A673 (cell line): ENCODE data around the gene ZMYM4. TPM values are rescaled to one million over a fixed set of nuclear protein-coding genes. Genes with fewer than 3 reads are reported as not detected.

Experiments
- BruUV-seq: library from RNA; stranded (reverse); fragments of 400-500 nt; replicated peaks from 2 replicates; lab custom pipeline; 2021; lab: Mats Ljungman, UMichigan
- CTCF ChIA-PET: fragments of 300-600 bp; sonication (Branson Sonifier 250); formaldehyde crosslinking; loops from one replicate; lab custom pipeline; 2022; ENCODE audit warnings: antibody characterized with exemption; lab: Charles Lee
- POLR2A ChIA-PET: fragments of 300-600 bp; sonication (Branson Sonifier 250); formaldehyde crosslinking; loops from one replicate; lab custom pipeline; 2022; ENCODE audit warnings: antibody characterized with exemption; ENCODE audit not compliant: low non-redundant PET; lab: Charles Lee
- DNase-seq: peaks from one replicate; pipeline ENCODE4 v3.0.0-alpha.2; 2015; ENCODE audit warnings: low spot score
- H3K27ac ChIP-seq: fragments of 200-600 bp; sonication (generic); 2 replicates; pipeline ENCODE4 v1.5.1; 2016; ENCODE audit warnings: mixed run types, low read depth, mild to moderate bottlenecking, mixed read lengths, antibody characterized with exemption, low read length; ENCODE audit not compliant: poor library complexity, severe bottlenecking
- H3K27me3 ChIP-seq: fragments of 200-600 bp; sonication (generic); replicated peaks from 2 replicates; pipeline ENCODE4 v1.6.1; 2017; ENCODE audit warnings: mixed run types, low read depth, mild to moderate bottlenecking, mixed read lengths, antibody characterized with exemption, low read length; ENCODE audit not compliant: insufficient read depth, poor library complexity
- H3K36me3 ChIP-seq: fragments of 200-600 bp; sonication (generic); 2 replicates; pipeline ENCODE4 v1.6.1; 2016; ENCODE audit warnings: mixed run types, mild to moderate bottlenecking, mixed read lengths, antibody characterized with exemption, low read length; ENCODE audit not compliant: insufficient read depth, poor library complexity, severe bottlenecking
- H3K4me1 ChIP-seq: fragments of 200-600 bp; sonication (generic); 2 replicates; pipeline ENCODE4 v1.6.1; 2017; ENCODE audit warnings: mixed run types, mild to moderate bottlenecking, mixed read lengths, antibody characterized with exemption, low read length; ENCODE audit not compliant: insufficient read depth, poor library complexity, severe bottlenecking
- H3K4me3 ChIP-seq: fragments of 200-600 bp; sonication (generic); 2 replicates; pipeline ENCODE4 v1.5.1; 2016; ENCODE audit warnings: low read depth, mixed run types, mild to moderate bottlenecking, mixed read lengths, low read length; ENCODE audit not compliant: poor library complexity, severe bottlenecking
- H3K9me3 ChIP-seq: fragments of 200-600 bp; sonication (generic); 2 replicates; pipeline ENCODE4 v1.6.1; 2016; ENCODE audit warnings: mixed run types, low read depth, mild to moderate bottlenecking, mixed read lengths, antibody characterized with exemption, low read length; ENCODE audit not compliant: poor library complexity, severe bottlenecking
- EZH2 ChIP-seq: fragments of 200-600 bp; sonication (generic); IDR thresholded peaks from 2 replicates; pipeline ENCODE4 v1.6.1; 2017; ENCODE audit warnings: borderline replicate concordance, low read depth, mild to moderate bottlenecking, mixed read lengths, antibody characterized with exemption, low read length; ENCODE audit not compliant: poor library complexity, severe bottlenecking
- intact Hi-C: fragments of 100-400 bp; cut with micrococcal nuclease; formaldehyde crosslinking; loops from one replicate; pipeline ENCODE4 v1.10.0; 2022; ENCODE audit not compliant: unreplicated experiment
- total RNA-seq: library from RNA; stranded (reverse); gene quantifications from 2 replicates; pipeline ENCODE4 v1.2.3, GENCODE V29; 2021
- TF ChIP-seq, protein P1 (sequence below): fragments of 300-800, 200-600 bp; sonication (generic); conservative IDR thresholded peaks from 2 replicates; pipeline ENCODE4 v1.5.1; 2017; ENCODE audit warnings: low read depth, mild to moderate bottlenecking, antibody characterized with exemption, low read length, moderate library complexity, mixed read lengths

ZMYM4 gene
- total RNA-seq, 1 experiment from 2014 or later, result 83.5 TPM

DNA sequence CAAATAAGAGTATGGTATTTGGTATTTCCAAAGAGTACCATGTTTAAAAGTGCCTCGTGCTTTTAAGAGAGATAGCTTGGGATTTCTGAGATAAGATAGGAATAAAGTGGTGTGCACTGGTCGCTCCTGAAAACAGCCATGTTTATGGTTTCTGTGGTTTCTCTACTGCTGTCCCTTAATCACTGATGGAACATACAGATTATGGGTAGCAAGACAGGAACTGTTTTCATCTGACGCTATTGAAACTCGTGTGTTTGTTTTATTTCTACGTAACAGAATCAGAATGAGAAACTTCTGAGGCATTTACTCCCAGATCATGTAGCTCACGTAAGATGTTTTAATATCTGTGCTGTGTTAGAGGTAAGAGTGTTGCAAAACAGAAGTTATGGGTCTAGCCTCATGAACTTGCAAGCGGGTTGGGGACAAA, 162.7 kb downstream of the ZMYM4 start:
- ChIA-PET POLR2A (interaction anchor here (1.0 kb wide), 1 partner anchor 13 kb away, joined by 4 read pairs; no protein-coding TSS in a partner anchor), CTCF (no interaction called here)
- Histone ChIP-seq H3K9me3 (no peaks in the 10 kb centered on the region), H3K27ac (no peak overlapping the region), H3K27me3 (no peaks in the 10 kb centered on the region), H3K36me3 (no peaks in the 10 kb centered on the region), H3K4me1 (no peaks in the 10 kb centered on the region), H3K4me3 (no peak overlapping the region)
- TF ChIP-seq, protein P1, sequence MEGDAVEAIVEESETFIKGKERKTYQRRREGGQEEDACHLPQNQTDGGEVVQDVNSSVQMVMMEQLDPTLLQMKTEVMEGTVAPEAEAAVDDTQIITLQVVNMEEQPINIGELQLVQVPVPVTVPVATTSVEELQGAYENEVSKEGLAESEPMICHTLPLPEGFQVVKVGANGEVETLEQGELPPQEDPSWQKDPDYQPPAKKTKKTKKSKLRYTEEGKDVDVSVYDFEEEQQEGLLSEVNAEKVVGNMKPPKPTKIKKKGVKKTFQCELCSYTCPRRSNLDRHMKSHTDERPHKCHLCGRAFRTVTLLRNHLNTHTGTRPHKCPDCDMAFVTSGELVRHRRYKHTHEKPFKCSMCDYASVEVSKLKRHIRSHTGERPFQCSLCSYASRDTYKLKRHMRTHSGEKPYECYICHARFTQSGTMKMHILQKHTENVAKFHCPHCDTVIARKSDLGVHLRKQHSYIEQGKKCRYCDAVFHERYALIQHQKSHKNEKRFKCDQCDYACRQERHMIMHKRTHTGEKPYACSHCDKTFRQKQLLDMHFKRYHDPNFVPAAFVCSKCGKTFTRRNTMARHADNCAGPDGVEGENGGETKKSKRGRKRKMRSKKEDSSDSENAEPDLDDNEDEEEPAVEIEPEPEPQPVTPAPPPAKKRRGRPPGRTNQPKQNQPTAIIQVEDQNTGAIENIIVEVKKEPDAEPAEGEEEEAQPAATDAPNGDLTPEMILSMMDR, result no peak
- TF ChIP-seq EZH2, result no peak
- DNase-seq, result no peak
- no TSS peak for BruUV-seq
- intact Hi-C loops, result no loop called here

DNA sequence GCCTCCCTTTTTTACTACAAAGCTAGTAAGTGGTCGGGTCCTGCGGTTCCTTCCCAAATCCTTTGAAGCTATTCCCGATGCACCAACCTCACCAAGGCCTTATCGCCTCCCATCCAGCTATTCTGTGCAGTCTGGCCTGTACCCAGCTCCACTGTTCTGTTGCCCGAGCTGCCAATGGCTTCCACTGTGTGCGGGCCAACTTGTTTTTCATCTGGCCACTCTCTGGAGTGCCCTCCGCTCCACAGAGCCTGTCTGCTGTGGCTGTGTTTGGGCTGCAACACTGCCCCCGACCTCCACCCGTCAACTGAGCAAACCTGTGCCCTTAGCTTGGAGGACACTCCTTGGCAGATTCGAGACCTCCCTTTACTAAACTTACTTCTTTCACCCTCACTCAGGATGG, 163.7 kb downstream of the ZMYM4 start:
- ChIA-PET POLR2A (interaction anchor here (1.0 kb wide), 1 partner anchor 12 kb away, joined by 4 read pairs; no protein-coding TSS in a partner anchor), CTCF (no interaction called here)
- no TSS peak for BruUV-seq
- Histone ChIP-seq H3K36me3 (no peaks in the 10 kb centered on the region), H3K27me3 (no peaks in the 10 kb centered on the region), H3K9me3 (no peaks in the 10 kb centered on the region), H3K27ac (no peak overlapping the region), H3K4me3 (no peak overlapping the region), H3K4me1 (no peaks in the 10 kb centered on the region)
- TF ChIP-seq, protein P1, result no peak
- TF ChIP-seq EZH2, result no peak
- DNase-seq, result no peak
- intact Hi-C loops, result no loop called here

DNA sequence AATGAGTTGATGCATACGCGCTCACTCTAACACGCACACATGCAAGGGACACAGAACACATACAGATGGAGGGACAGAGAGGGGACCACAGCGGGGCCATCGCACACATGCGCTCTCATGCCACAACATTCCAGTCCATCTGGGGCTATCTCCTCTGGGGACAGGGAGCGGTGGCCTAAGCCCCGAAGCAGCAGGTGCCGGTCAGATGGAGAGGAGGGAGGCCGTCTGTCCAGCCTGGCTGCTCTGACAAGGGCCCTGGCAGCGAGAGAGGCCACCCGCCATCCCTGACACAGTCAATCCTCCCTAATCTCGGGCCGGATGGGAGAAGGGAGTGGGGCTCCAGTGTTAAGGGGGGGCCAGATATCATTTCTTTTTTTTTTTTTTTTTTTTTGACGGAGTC, 165.2 kb downstream of the ZMYM4 start:
- POLR2A ChIA-PET, result no interaction called here
- Histone ChIP-seq H3K27me3 (no peaks in the 10 kb centered on the region), H3K4me3 (no peak overlapping the region), H3K27ac (no peak overlapping the region), H3K4me1 (no peaks in the 10 kb centered on the region), H3K36me3 (no peaks in the 10 kb centered on the region), H3K9me3 (no peaks in the 10 kb centered on the region)
- intact Hi-C loops, result no loop called here
- BruUV-seq, result no TSS peak
- TF ChIP-seq EZH2, result no peak
- TF ChIP-seq, protein P1, result no peak
- no peak for DNase-seq
- CTCF ChIA-PET, result no interaction called here
